ENCODE measurements around the gene PDS5A. TPM values are rescaled to one million over a fixed set of nuclear protein-coding genes. Genes with fewer than 3 reads are reported as not detected.
"Not testable (repeated sequence)": the region's sequence is repeated elsewhere in the genome, so short reads cannot be mapped to it uniquely, and the experiment has no call there.

Gene PDS5A, protein sequence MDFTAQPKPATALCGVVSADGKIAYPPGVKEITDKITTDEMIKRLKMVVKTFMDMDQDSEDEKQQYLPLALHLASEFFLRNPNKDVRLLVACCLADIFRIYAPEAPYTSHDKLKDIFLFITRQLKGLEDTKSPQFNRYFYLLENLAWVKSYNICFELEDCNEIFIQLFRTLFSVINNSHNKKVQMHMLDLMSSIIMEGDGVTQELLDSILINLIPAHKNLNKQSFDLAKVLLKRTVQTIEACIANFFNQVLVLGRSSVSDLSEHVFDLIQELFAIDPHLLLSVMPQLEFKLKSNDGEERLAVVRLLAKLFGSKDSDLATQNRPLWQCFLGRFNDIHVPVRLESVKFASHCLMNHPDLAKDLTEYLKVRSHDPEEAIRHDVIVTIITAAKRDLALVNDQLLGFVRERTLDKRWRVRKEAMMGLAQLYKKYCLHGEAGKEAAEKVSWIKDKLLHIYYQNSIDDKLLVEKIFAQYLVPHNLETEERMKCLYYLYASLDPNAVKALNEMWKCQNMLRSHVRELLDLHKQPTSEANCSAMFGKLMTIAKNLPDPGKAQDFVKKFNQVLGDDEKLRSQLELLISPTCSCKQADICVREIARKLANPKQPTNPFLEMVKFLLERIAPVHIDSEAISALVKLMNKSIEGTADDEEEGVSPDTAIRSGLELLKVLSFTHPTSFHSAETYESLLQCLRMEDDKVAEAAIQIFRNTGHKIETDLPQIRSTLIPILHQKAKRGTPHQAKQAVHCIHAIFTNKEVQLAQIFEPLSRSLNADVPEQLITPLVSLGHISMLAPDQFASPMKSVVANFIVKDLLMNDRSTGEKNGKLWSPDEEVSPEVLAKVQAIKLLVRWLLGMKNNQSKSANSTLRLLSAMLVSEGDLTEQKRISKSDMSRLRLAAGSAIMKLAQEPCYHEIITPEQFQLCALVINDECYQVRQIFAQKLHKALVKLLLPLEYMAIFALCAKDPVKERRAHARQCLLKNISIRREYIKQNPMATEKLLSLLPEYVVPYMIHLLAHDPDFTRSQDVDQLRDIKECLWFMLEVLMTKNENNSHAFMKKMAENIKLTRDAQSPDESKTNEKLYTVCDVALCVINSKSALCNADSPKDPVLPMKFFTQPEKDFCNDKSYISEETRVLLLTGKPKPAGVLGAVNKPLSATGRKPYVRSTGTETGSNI (N-terminal part only)
- 57.5 and 74.0 TPM in 2 replicates for total RNA-seq
- 46.9 and 47.8 TPM in 2 replicates for polyA plus RNA-seq
- polyA plus RNA-seq (2012) = 28.1 and 29.9 TPM in 2 replicates
- polyA minus RNA-seq (ENCODE audit: low replicate concordance) = 28.2 and 30.0 TPM in 2 replicates

DNA sequence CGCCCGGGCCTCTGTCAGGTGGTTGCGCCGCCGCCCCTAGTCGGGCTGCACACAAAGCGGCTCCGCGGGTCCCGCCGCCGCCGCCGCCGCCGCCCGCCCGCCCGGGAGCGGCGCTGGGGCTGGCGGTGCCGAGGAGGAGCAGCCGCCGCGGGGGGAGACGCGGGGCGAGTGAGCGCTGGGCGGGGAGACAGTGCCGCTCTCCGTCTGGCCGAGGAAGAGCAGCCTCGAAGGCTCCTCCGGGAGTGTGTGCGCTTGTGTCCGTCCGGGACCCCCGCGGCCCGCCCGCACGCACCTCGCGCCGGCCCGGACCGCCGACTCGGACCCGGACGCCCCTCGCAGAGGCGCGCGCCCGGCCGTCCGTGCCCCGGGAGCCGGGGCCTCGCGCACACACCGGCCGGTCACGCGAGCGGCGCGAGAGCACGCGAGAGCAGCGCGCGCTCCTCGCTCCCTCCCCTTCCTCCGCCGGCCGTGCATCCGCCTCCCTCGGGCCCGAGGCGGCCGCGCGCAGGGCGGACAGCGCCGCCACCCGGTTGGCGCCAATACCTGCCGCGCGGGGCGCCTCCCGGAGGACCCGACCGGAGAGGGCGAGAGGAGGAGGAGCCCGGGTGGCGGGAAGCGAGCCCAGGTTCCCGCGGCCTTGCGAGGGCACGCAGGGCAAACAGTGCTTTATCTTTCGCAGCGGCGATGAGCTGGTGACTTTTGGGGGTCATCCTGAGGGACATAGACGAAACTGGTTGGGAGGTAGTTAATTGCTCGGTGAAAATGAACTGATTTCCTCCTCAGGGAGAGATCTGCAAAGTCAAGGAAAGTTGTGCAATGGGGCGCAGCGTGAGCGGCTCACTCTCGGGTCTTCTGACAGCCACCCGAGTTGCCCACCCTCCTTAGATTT is at the start of gene PDS5A:
Gene PDS5A, minus strand, starts transcription at position 423 of the 889 bp plus-strand sequence. CDS start 1,334 bp downstream, outside the sequence.
- TF ChIP-seq, protein P1, sequence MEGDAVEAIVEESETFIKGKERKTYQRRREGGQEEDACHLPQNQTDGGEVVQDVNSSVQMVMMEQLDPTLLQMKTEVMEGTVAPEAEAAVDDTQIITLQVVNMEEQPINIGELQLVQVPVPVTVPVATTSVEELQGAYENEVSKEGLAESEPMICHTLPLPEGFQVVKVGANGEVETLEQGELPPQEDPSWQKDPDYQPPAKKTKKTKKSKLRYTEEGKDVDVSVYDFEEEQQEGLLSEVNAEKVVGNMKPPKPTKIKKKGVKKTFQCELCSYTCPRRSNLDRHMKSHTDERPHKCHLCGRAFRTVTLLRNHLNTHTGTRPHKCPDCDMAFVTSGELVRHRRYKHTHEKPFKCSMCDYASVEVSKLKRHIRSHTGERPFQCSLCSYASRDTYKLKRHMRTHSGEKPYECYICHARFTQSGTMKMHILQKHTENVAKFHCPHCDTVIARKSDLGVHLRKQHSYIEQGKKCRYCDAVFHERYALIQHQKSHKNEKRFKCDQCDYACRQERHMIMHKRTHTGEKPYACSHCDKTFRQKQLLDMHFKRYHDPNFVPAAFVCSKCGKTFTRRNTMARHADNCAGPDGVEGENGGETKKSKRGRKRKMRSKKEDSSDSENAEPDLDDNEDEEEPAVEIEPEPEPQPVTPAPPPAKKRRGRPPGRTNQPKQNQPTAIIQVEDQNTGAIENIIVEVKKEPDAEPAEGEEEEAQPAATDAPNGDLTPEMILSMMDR (conservative IDR thresholded peaks at IDR 0.05 in 1 of 2, IDR thresholded peaks at IDR 0.05 in 1 of 2; ENCODE audit: low read depth in 1 of 2, low read length in 2 of 2) = peak; percentile 40 to 70
- no peak for TF ChIP-seq EZH2 (IDR thresholded peaks at IDR 0.05; ENCODE audit: low read length, missing control alignments)
- H3K36me3 ChIP-seq (ENCODE audit: control insufficient read depth, insufficient read depth, low read length) = peaks cover 4% of the 10 kb centered on the region
- no peaks in the 10 kb centered on the region for H3K4me1 ChIP-seq (ENCODE audit: control insufficient read depth, extremely low read depth, insufficient read depth, low read length)

DNA sequence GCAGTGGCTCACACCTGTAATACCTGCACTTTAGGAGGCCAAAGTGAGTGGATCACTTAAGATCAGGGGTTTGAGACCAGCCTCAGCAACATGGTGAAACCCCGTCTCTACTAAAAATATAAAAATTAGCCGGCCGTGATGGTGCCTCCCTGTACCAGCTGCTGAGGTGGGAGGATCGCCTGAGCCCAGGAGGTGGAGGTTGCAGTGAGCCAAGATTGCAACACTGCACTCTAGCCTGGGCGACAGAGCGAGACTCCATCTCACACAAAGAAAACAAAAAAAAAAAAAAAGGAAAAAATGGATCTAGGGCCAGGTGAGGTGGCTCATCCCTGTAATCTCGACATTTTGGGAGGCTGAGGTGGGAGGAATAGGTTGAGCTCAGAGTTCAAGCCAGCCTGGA is 46.3 kb upstream of the PDS5A start:
- not testable (repeated sequence) for H3K27ac ChIP-seq (ENCODE audit: insufficient read depth, low read length); H3K9me3 ChIP-seq (ENCODE audit: control insufficient read depth, insufficient read depth, low read depth, low read length); DNase-seq (ENCODE audit: low read depth in 2 of 2); H4K20me1 ChIP-seq (ENCODE audit: control insufficient read depth, extremely low read depth, insufficient read depth, low read length); H3K4me1 ChIP-seq (ENCODE audit: control insufficient read depth, extremely low read depth, insufficient read depth, low read length); H3K4me2 ChIP-seq (ENCODE audit: extremely low read depth, insufficient read depth, low read length); H3K4me3 ChIP-seq (replicated peaks in 1 of 4; ENCODE audit: control extremely low read depth in 1 of 4, insufficient read depth in 1 of 4, low read depth in 3 of 4, low read length in 4 of 4); H3K36me3 ChIP-seq (ENCODE audit: control insufficient read depth, insufficient read depth, low read length); H2AFZ ChIP-seq (ENCODE audit: low read length); H3K9ac ChIP-seq (ENCODE audit: insufficient read depth, low read length); H3K79me2 ChIP-seq (ENCODE audit: control insufficient read depth, insufficient read depth, low read length); H3K27me3 ChIP-seq (ENCODE audit: control insufficient read depth, insufficient read depth, low read length)

More for the DNA sequence above, at the start of gene PDS5A:
- Histone ChIP-seq H3K27me3 (ENCODE audit: control insufficient read depth, insufficient read depth, low read length) (no peaks in the 10 kb centered on the region), H3K9ac (ENCODE audit: insufficient read depth, low read length) (peak within 1 kb of the TSS; percentile 90), H3K4me3 (replicated peaks in 1 of 4; ENCODE audit: control extremely low read depth in 1 of 4, insufficient read depth in 1 of 4, low read depth in 3 of 4, low read length in 4 of 4) (peak within 1 kb of the TSS; percentile 74 to 89 (median 82)), H3K27ac (ENCODE audit: insufficient read depth, low read length) (peak within 1 kb of the TSS; percentile 81), H2AFZ (ENCODE audit: low read length) (peak within 1 kb of the TSS; percentile 79), H3K4me2 (ENCODE audit: extremely low read depth, insufficient read depth, low read length) (peak within 1 kb of the TSS; percentile 67), H3K79me2 (ENCODE audit: control insufficient read depth, insufficient read depth, low read length) (peaks cover 41% of the 10 kb centered on the region), H4K20me1 (ENCODE audit: control insufficient read depth, extremely low read depth, insufficient read depth, low read length) (no peaks in the 10 kb centered on the region), H3K9me3 (ENCODE audit: control insufficient read depth, insufficient read depth, low read depth, low read length) (no peaks in the 10 kb centered on the region)
- peak; percentile 82 to 83 for DNase-seq (ENCODE audit: low read depth in 2 of 2)

DNA sequence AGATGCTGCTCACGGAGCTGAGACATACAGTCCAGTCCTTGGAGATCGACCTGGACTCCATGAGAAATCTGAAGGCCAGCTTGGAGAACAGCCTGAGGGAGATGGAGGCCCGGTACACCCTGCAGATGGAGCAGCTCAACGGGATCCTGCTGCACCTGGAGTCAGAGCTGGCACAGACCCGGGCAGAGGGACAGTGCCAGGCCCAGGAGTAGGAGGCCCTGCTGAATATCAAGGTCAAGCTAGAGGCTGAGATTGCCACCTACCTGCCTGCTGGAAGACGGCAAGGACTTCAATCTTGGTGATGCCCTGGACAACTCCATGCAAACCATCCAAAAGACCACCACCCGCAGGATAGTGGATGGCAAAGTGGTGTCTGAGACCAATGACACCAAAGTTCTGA is 43.4 kb upstream of the PDS5A start:
- H3K4me3 ChIP-seq (replicated peaks in 1 of 4; ENCODE audit: control extremely low read depth in 1 of 4, insufficient read depth in 1 of 4, low read depth in 3 of 4, low read length in 4 of 4); H3K27me3 ChIP-seq (ENCODE audit: control insufficient read depth, insufficient read depth, low read length); H3K9me3 ChIP-seq (ENCODE audit: control insufficient read depth, insufficient read depth, low read depth, low read length); H2AFZ ChIP-seq (ENCODE audit: low read length); H4K20me1 ChIP-seq (ENCODE audit: control insufficient read depth, extremely low read depth, insufficient read depth, low read length); H3K79me2 ChIP-seq (ENCODE audit: control insufficient read depth, insufficient read depth, low read length); H3K27ac ChIP-seq (ENCODE audit: insufficient read depth, low read length); H3K4me2 ChIP-seq (ENCODE audit: extremely low read depth, insufficient read depth, low read length); H3K4me1 ChIP-seq (ENCODE audit: control insufficient read depth, extremely low read depth, insufficient read depth, low read length); H3K36me3 ChIP-seq (ENCODE audit: control insufficient read depth, insufficient read depth, low read length); H3K9ac ChIP-seq (ENCODE audit: insufficient read depth, low read length); DNase-seq (ENCODE audit: low read depth in 2 of 2): not testable (repeated sequence)

Measured in fibroblast of lung (primary cell).